DND-41 (cell line): ENCODE results near the gene ARMCX4.

ENCODE experiments used
- CTCF ChIP-seq: IDR thresholded peaks from 2 replicates; pipeline ENCODE4 v1.5.1; 2012; ENCODE audit warnings: borderline replicate concordance, low read length, moderate library complexity, mild to moderate bottlenecking; ENCODE audit not compliant: poor library complexity, severe bottlenecking; ENCODE audit errors: extremely low read depth
- EZH2 ChIP-seq: IDR thresholded peaks from 3 replicates; pipeline ENCODE4 v1.6.1; 2012; ENCODE audit warnings: borderline replicate concordance, low read depth, mild to moderate bottlenecking, moderate library complexity, low read length, inconsistent platforms; ENCODE audit not compliant: severe bottlenecking

GRCh38 chrX:101482296-101482695 is 3.0 kb upstream of the ARMCX4 start:
- TF ChIP-seq CTCF (no peak), EZH2 (no peak)
